Spinal cord (tissue), 10 donors: Measurements from ENCODE around the gene ELAC2. TPM values are rescaled to one million over a fixed set of nuclear protein-coding genes. Genes with fewer than 3 reads are reported as not detected.

ENCODE experiments used
- DNase-seq, 6 donors: peaks; one replicate each; pipeline versions ENCODE4 v3.0.0 to v3.0.0-alpha.2; 2013 to 2015; ENCODE audit warnings: low spot score in 6 of 6, low read depth in 4 of 6
- H3K27ac ChIP-seq: one replicate; pipeline ENCODE4 v1.5.1; 2013; ENCODE audit warnings: low read depth, low read length, control low read depth
- H3K27me3 ChIP-seq: one replicate; pipeline ENCODE4 v1.6.1; 2013; ENCODE audit warnings: low read length; ENCODE audit not compliant: control insufficient read depth, insufficient read depth
- H3K36me3 ChIP-seq: one replicate; pipeline ENCODE4 v1.6.1; 2013; ENCODE audit warnings: low read length; ENCODE audit not compliant: control insufficient read depth, insufficient read depth
- H3K4me1 ChIP-seq: one replicate; pipeline ENCODE4 v1.6.1; 2013; ENCODE audit warnings: low read length; ENCODE audit not compliant: control insufficient read depth, insufficient read depth
- H3K4me3 ChIP-seq: one replicate; pipeline ENCODE4 v1.5.1; 2013; ENCODE audit warnings: low read depth, low read length, control low read depth
- H3K9me3 ChIP-seq: one replicate; pipeline ENCODE4 v1.6.1; 2013; ENCODE audit warnings: low read length; ENCODE audit not compliant: control insufficient read depth, insufficient read depth
- WGBS: methylation state at CpG from one replicate; pipeline ENCODE4 v1.1.5; 2013; ENCODE audit warnings: missing lambda C conversion rate; ENCODE audit not compliant: insufficient coverage; 5-methylcytosine and 5-hydroxymethylcytosine counted together
- long read RNA-seq, 4 donors: transcript quantifications; one replicate each; lab custom pipeline, GENCODE V29; 2026
- polyA plus RNA-seq, 2 donors: library from polyadenylated mRNA; unstranded; fragments of 120-200 nt; gene quantifications; one replicate each; pipeline ENCODE4 v1.2.1, GENCODE V29; 2013; ENCODE audit not compliant: insufficient read length in 2 of 2
- total RNA-seq, 2 donors: library from RNA; depleted of rRNA in 1 of 2; stranded (reverse); fragments of 120-200 nt in 1 of 2; fragments of >200 nt in 1 of 2; gene quantifications; one replicate each; pipeline versions ENCODE4 v1.2.3 to v1.2.4, GENCODE V29; 2013 to 2014
- donor health status: healthy.

The ELAC2 gene
- total RNA-seq: 10 to 100 TPM; 55.3 to 61.4 TPM
- polyA plus RNA-seq: 10 to 100 TPM; 55.5 to 64.4 TPM
- long read RNA-seq, donor 1, partial matches to known transcripts: 19 of 20 reads
- long read RNA-seq, donor 1, other reads (novel, unspliced or antisense): 0 of 20 reads
- long read RNA-seq, donor 2, partial matches to known transcripts: 5 of 6 reads
- long read RNA-seq, donor 2, other reads (novel, unspliced or antisense): 0 of 6 reads
- long read RNA-seq, donor 3, partial matches to known transcripts: 9 of 11 reads
- long read RNA-seq, donor 3, other reads (novel, unspliced or antisense): 0 of 11 reads
- long read RNA-seq, donor 4, partial matches to known transcripts: 14 of 15 reads
- long read RNA-seq, donor 4, other reads (novel, unspliced or antisense): 0 of 15 reads

GRCh38 chr17:13017655-13018459 lies at the start of gene ELAC2:
Gene ELAC2, minus strand, starts transcription at chr17:13018027. Its CDS starts 80 bp downstream, at chr17:13017947.
- H3K36me3 ChIP-seq: peaks cover 20% of the 10 kb centered on the region
- H3K4me3 ChIP-seq: peak within 1 kb of the TSS; percentile 78
- no peaks in the 10 kb centered on the region for H3K27me3 ChIP-seq
- H3K27ac ChIP-seq: peak within 1 kb of the TSS; percentile 84
- peak; percentile 94 to 100 (median 98) for DNase-seq
- H3K4me1 ChIP-seq: peaks cover 7% of the 10 kb centered on the region
- H3K9me3 ChIP-seq: no peaks in the 10 kb centered on the region
- WGBS: under 1% methylated on average over 78 of the region's 79 CpGs

- Histone ChIP-seq H3K27ac (no peak overlapping the region), H3K4me1 (no peaks in the 10 kb centered on the region), H3K4me3 (no peak overlapping the region), H3K9me3 (peaks cover 4% of the 10 kb centered on the region), H3K36me3 (no peaks in the 10 kb centered on the region), H3K27me3 (no peaks in the 10 kb centered on the region)
- WGBS: no CpG with 5 or more reads among the region's 1 CpG
- DNase-seq: no peak
Measured at GRCh38 chr17:13065032-13065431, 47.2 kb upstream of the ELAC2 start.

GRCh38 chr17:13055131-13055530 lies 37.3 kb upstream of the ELAC2 start:
- no peak for DNase-seq
- no peaks in the 10 kb centered on the region for H3K36me3 ChIP-seq
- no peaks in the 10 kb centered on the region for H3K9me3 ChIP-seq
- H3K4me1 ChIP-seq: no peaks in the 10 kb centered on the region
- H3K27ac ChIP-seq: no peak overlapping the region
- 100% methylated on average over 1 of the region's 5 CpGs for WGBS
- H3K4me3 ChIP-seq: no peak overlapping the region
- H3K27me3 ChIP-seq: no peaks in the 10 kb centered on the region

- Histone ChIP-seq H3K4me3 (no peak overlapping the region), H3K27ac (no peak overlapping the region), H3K27me3 (no peaks in the 10 kb centered on the region), H3K36me3 (no peaks in the 10 kb centered on the region), H3K9me3 (no peaks in the 10 kb centered on the region), H3K4me1 (no peaks in the 10 kb centered on the region)
- DNase-seq: no peak
- 73% methylated on average over 3 of the region's 5 CpGs for WGBS
Measured at GRCh38 chr17:13054666-13055065, 36.8 kb upstream of the ELAC2 start.

- Histone ChIP-seq H3K27ac (no peak overlapping the region), H3K4me3 (no peak overlapping the region), H3K36me3 (no peaks in the 10 kb centered on the region), H3K27me3 (no peaks in the 10 kb centered on the region), H3K9me3 (no peaks in the 10 kb centered on the region), H3K4me1 (no peaks in the 10 kb centered on the region)
- WGBS: 17% methylated on average over 1 of the region's 4 CpGs
- peak in 1 of 6 donors; percentile 74 for DNase-seq
Measured at GRCh38 chr17:13051915-13052314, 34.1 kb upstream of the ELAC2 start.

GRCh38 chr17:13047011-13047606 lies 29.3 kb upstream of the ELAC2 start:
- H3K27ac ChIP-seq: no peak overlapping the region
- no peak overlapping the region for H3K4me3 ChIP-seq
- no peaks in the 10 kb centered on the region for H3K4me1 ChIP-seq
- no peaks in the 10 kb centered on the region for H3K27me3 ChIP-seq
- no peaks in the 10 kb centered on the region for H3K9me3 ChIP-seq
- WGBS: 80% methylated on average over 12 of the region's 16 CpGs
- no peaks in the 10 kb centered on the region for H3K36me3 ChIP-seq
- DNase-seq: no peak

- H3K4me1 ChIP-seq: no peaks in the 10 kb centered on the region
- 86% methylated on average over 12 of the region's 12 CpGs for WGBS
- no peak for DNase-seq
- no peak overlapping the region for H3K4me3 ChIP-seq
- no peaks in the 10 kb centered on the region for H3K36me3 ChIP-seq
- H3K9me3 ChIP-seq: no peaks in the 10 kb centered on the region
- no peak overlapping the region for H3K27ac ChIP-seq
- H3K27me3 ChIP-seq: no peaks in the 10 kb centered on the region
Measured at GRCh38 chr17:13046361-13046760, 28.5 kb upstream of the ELAC2 start.

GRCh38 chr17:13044572-13045065 lies 26.8 kb upstream of the ELAC2 start:
- H3K27ac ChIP-seq: no peak overlapping the region
- no peaks in the 10 kb centered on the region for H3K4me1 ChIP-seq
- WGBS: 50% methylated on average over 1 of the region's 7 CpGs
- peak in 1 of 6 donors; percentile 23 for DNase-seq
- no peaks in the 10 kb centered on the region for H3K9me3 ChIP-seq
- H3K36me3 ChIP-seq: no peaks in the 10 kb centered on the region
- H3K4me3 ChIP-seq: no peak overlapping the region
- H3K27me3 ChIP-seq: no peaks in the 10 kb centered on the region

- no peak overlapping the region for H3K27ac ChIP-seq
- WGBS: 67% methylated on average over 1 of the region's 4 CpGs
- peaks cover 2% of the 10 kb centered on the region for H3K9me3 ChIP-seq
- DNase-seq: no peak
- no peak overlapping the region for H3K4me3 ChIP-seq
- no peaks in the 10 kb centered on the region for H3K27me3 ChIP-seq
- no peaks in the 10 kb centered on the region for H3K4me1 ChIP-seq
- no peaks in the 10 kb centered on the region for H3K36me3 ChIP-seq
Measured at GRCh38 chr17:13038931-13039665, 21.3 kb upstream of the ELAC2 start.
